Upper lobe of left lung (tissue), 4 donors: Measurements from ENCODE around the gene RGS7.

Source experiments
- CTCF ChIP-seq, 6 experiments: fragments of 450-650 bp in 4 of 6; fragments of 200-600 bp in 2 of 6; sonication (generic) in 2 of 6; IDR thresholded peaks; one replicate each; pipeline ENCODE4 v1.5.1; 2016 to 2019; ENCODE audit warnings: antibody characterized with exemption in 6 of 6
- POLR2A ChIP-seq, 4 donors: fragments of 450-650 bp; IDR thresholded peaks; one replicate each; pipeline ENCODE4 v1.5.1; 2016 to 2017; ENCODE audit warnings: antibody characterized with exemption in 4 of 4, mild to moderate bottlenecking in 2 of 4

GRCh38 chr1:241034203-241034936 is 322.6 kb downstream of the RGS7 start:
- TF ChIP-seq CTCF (IDR thresholded peaks at IDR 0.05) (no peak), POLR2A (IDR thresholded peaks at IDR 0.05) (no peak)
